CD4-positive, alpha-beta T cell treated with Interleukin-4 for 4 hours (primary cell): ENCODE data around the gene LYST.
A peak's percentile ranks its signal among the peaks of the same experiment; 100 is the strongest.
"Not testable (repeated sequence)": the region's sequence is repeated elsewhere in the genome, so short reads cannot be mapped to it uniquely, and the experiment has no call there.

Experiments
- DNase-seq: peaks from one replicate; pipeline ENCODE4 v3.0.0-alpha.2; 2020

LYST gene

DNA sequence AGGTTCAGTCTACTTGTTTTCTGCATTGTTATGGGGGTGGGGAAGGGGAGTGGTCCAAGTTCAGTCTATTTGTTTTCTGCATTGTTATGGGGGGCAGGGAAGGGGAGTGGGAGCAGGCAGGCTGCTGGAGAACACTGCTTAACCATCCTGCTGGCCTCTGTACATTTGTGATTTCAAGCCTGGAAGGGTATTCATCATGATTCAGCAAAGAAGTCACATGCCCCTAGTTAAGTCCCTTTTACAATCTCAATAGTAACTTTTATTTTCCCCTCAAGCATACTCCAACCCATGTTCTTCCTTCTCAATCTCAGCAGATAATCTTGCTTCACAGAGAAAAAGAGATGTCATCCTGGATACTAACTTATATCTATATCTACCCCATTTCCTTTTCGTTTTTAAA, 7.9 kb downstream of the LYST start:
- DNase-seq: no peak

GRCh38 chr1:235857756-235858155, 8.9 kb downstream of the LYST start:
- DNase-seq: no peak

DNA sequence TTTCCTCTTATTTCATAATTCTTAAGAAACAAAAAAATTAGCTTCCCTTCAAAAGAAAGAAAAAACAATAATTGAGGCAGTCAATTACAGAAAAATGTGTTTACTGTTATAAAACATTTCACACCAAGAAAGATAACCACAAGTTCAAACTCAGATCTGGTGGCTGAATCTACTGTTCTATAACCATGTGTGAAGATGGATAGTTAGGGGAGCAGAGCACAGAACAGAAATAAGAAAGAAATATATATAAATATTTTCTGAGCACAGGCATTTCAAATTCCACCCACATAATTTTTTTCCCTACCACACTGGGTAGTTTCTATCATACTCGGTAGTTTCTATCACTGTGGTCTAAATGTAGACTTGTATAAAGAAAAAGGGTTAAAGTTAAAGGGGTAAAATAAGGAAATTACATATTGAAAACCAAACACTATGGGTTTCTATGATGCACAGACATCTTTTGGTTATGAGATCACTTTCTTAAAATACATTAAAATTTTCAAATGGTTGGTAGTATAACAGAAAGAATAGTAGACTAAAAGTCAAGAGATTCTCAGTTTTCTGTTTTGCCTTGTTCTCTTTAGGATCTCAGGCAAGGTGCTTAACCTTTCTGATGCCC, 10.8 kb downstream of the LYST start:
- DNase-seq: no peak

- DNase-seq: no peak
Observed at GRCh38 chr1:235854347-235854746, 12.4 kb downstream of the LYST start.

DNA sequence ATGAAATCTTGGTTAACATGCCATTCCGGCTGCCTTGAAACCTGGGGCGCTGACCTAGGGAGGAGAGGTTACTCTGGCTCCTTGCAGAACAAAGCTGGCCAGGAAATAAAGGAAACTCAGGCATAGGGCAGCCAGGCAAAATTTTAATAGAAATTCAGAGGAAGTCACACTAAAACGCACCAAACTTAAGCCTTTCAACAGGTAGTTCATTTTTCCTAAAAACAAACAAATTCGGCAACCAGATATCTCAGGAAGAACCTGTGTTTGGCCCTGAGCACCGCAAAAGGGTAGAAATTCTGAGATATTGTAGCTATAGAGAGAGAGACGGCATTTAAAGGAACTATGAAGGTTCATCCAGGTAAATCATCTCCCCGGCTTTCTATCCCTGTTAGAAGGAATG, 13.1 kb downstream of the LYST start:
- DNase-seq: no peak

DNA sequence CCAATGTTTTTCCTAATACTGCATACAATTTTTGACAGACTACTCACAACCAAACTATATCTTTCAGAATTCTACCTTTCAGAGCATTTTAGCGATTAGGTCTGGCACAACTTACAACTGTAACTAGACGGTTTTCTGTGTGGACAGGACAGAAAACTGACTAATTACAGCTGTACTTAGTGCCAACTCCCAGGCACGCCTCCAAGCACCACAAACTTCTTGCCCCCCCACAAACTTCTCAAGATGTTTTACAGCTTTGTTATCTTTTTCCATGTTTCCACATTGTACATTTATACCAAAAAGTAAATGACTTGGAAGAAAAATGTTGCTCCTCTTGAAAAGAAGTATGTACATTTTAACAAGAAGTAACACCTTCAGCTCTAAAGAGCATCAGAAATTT, 13.8 kb downstream of the LYST start:
- no peak for DNase-seq

GRCh38 chr1:235851939-235852338, 14.8 kb downstream of the LYST start:
- DNase-seq: no peak

- DNase-seq: peak; percentile 32
Observed at GRCh38 chr1:235848251-235848650, 18.5 kb downstream of the LYST start.

- not testable (repeated sequence) for DNase-seq
Observed at GRCh38 chr1:235845656-235846107, 21.0 kb downstream of the LYST start.

DNA sequence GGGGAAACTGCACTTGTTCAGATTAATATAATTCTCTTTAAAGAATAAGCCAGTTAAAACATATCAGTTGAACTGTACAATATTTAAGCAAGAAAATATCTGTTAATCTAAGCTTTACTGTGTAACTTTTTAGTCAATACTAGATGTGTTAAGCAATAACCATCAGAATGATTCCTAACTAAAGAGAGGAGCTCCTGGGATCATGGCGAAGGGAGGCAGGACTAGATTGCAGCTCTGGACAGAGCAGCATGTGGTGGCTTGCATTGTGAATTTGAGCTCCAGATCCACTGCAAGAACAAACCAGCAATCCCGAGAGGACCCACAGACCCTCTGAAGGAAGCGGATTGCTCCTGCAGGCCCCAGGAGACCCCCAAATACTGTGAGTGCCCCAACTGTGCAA, 21.9 kb downstream of the LYST start:
- no peak for DNase-seq

DNA sequence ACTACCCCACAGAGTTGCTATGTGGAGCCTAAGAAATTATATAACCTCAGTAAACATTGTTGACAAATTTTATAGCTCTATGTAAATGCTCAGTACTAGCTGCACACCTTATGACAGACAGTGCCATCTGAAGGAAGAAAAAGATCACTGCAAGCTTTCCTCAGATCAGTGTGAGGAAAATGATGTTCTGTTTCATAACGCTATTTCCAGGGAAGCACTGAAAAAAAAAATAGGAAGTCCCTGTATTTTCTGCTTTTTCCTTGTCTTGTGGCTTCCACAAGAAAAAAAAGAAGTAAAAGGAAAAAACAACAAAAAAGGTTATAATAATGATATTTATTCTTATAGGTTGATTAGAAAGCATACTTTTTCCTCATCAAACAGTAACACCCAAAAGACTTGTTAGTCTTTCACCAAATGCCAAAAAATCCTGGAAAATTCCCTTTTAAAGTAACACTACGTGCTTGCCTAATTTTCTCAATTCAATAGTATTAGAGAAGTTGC, 23.2 kb downstream of the LYST start:
- peak; percentile 35 for DNase-seq

DNA sequence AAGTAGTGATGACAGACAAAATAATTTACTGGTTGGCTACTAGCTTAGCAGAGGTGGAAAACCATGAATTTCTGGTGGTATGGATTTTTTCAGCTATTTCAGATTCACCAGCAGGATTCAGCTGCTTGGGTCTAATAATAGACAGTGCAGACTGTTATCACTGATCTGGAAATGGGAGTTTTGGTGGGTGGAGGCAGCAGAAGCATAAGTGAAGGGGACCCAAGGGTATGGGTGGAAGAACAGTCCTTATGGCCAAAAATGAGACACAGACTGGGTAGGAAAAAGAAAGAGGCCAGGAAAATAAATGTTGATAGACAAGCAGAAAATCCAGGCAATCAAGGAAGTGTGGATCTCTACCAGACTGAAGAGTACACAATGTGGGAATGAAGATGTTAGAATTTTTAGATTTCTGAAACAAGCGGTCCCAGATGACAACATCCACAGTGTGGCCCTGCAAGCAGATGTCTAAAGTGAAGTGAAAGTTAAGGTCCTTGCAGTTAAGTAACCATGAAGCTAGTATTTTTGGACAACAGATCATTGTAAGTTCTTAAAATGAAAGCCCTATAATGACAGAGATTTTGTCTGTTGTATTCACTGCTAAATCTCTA, 24.7 kb downstream of the LYST start:
- DNase-seq: no peak

DNA sequence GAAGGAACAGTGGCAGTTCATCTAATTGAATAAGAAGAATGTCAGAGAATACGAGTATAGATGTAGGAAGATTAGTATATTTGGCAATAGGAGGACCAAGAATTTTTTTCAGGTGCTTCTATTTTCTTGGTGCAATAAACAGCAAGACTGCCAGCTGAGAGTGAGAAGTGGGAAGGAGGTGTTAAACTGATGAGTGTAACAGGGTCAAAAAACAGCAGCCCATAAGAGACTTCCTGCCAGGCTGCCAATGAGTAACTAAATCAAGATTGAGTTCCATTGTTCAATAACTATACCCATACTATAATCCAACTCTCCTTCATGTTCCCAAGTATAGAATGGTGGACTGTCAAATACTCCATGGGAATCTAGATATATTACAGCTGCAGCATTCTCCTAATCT, 28.7 kb downstream of the LYST start:
- DNase-seq: peak; percentile 22

GRCh38 chr1:235835226-235835625, 31.5 kb downstream of the LYST start:
- no peak for DNase-seq

DNA sequence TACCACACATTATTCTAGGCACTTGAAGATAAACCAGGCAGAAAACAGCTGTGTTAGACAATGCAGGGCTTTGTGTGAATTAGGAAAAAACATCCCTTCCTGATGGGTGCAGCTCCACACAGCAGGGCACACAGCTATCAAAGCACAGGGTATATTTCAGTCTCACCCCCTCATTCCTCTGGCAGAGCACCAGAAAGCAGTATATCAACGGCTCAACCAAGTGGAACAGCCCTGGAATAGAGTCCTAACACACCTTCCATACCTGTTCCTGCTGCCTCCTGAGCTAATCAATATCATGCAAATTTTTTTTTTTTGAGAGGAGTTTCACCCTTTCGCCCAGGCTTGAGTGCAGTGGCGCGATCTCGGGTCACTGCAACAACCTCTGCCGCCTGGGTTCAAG, 32.1 kb downstream of the LYST start:
- DNase-seq: no peak

- no peak for DNase-seq
Observed at GRCh38 chr1:235832011-235832410, 34.7 kb downstream of the LYST start.

DNA sequence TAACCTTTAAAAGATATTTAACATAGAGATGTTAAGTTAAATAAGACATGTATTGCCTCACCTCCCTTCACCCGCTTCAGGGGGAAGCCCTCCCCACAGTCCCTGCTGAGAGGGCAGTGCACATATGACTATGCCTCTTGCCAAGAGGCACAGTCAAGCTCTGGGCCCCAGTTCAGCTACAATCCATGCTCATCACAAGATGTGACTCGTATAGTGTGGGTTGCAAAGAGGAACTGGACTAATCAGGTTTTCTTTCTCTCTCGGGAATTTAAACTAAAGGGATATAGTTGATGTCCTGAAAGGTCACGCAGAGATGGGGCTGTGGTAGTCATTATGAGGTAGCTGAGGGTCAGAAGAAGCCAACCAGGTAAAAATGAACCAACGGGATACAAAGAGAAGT, 35.6 kb downstream of the LYST start:
- DNase-seq: no peak

DNA sequence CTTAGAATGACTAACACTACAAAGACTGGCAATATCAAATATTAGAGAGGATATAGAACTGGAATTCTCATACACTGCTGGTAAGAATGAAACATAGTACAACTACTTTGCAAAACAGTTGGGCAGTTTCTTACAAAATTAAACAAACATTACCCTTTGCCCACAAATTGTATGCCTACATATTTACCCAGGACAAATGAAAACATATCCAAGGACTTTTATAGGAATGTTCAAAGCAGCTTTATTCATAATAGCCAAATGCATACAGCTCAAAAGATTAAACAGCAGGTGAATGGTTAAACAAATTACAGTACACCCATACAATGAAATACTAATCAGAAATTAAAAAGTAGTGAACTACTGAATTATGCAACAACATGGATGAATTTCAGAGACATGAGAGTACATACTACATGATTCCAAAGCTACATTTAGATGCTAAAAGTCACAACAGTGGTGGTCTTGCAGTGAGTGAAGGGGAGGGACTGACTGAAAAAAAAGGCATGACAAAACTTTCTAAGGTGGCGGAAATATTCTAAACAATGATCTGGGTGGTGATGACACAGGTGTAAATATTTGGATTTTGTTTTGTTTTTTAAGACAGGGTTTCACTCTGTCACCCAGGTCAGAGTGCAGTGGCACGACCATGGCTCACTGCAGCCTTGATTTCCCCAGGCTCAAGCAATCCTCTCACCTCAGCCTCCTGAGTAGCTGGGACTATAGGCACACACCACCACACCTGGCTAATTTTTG, 40.4 kb downstream of the LYST start:
- no peak for DNase-seq

DNA sequence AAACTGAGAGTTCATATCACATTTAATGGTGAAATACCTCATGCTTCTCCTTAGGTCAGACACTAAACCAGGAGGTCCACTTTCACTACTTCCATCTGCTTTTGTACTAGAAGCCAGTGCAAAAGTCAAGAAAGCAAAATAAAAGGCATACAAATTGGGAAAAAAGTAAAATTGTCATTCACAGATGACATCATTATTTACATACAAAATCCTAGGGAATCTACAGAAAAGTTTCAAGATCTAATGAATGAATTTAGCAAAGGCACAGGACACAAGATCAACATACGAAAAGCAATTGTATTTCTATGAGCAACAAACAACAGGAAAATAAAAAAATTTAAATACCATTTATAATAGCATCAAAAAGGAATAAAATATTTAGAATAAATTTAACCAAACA, 41.5 kb downstream of the LYST start:
- no peak for DNase-seq

- DNase-seq: no peak
Observed at GRCh38 chr1:235823684-235824083, 43.0 kb downstream of the LYST start.

DNA sequence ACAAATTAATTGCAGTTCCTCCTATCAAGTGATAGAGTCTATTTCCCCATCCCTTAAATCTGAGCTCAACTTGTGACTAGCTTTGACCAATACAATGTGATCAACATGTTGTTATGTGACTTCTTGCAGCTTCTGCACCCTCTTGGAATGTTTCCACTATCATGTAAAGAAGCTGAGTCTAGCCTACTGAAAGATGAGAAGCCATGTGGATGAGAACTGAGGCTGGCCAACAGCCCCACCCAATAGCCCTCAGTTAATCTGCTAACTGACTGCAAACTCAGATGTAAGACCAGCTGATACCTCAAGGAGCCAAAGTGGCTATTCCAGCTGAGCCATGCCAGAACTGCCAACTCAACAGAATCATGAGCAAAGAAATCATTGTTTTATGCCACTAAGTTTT, 44.0 kb downstream of the LYST start:
- no peak for DNase-seq

DNA sequence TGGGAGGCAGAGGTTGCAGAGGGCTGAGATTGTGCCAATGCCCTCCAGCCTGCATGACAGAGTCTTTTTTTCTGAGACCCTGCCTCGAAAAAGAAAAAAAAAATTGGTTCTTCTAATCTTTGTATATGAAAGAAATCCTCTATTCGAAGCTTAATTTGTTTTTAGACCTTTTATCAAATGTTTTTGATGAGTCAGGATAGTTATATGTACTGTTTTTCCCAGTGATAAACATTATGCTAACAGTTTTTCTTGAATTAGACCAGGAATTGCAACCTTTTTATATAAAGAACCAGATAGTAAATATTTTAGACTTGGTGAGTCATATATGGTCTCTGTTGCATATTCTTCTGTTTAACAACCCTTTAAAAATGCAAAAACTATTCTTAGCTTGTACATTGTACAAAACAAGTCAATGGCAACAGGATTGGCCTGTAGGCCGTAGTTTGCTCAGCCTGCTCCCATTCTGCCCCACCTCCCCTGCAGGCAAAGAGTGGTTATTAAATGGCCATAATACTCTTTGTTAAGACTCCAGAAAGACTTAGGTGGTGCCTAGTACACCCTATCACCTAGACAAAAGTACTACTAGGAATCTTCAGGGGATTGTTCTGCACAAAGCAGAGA, 45.2 kb downstream of the LYST start:
- DNase-seq: no peak

DNA sequence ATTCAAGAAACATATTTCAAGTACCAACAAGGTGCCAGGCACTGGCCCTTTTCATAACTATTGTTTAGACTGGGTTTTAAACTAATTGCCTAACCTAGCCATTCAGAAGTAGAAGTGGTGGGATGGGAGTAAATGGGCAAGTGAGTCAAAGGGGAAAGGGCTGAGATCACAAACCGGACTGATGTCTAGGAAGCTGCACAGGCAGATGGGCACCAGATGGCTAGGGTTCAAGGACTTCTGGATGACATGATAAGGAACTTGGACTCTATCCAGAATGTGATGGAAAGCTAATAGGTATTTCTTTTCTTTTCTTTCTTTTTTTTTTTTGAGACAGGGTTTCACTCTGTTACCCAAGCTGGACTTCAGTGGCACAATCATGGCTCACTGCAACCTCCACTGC, 46.6 kb downstream of the LYST start:
- DNase-seq: no peak

DNA sequence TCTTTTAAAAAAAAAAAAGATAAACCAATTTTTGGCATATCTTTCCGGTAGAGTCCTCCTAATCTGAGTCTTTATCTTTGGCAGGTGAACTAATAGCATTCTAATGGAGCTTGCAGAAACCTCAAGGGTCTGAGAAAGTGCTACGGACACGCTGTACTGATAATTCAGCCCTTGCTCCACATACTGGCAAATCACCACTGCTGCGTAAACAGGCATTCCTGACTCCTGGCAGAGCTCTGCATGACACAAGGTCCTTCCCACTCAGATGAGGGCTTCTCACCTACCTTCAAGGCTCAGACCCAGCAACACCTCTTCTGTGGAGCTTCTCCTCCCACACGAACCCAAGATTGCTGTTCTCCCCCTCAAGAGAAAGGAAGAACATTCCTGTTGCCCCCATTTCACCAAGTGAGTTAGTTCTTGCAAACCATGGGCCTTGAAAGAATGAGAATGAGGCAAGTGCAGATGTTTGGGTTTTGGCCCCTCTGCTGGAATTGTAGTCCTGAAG, 48.0 kb downstream of the LYST start:
- DNase-seq: no peak
